ENCODE measurements around the gene PTPRE. TPM values are rescaled to one million over a fixed set of nuclear protein-coding genes. Genes with fewer than 3 reads are reported as not detected.

PTPRE gene
- total RNA-seq, 1 experiment from 2014 or later = 0.50 TPM

DNA sequence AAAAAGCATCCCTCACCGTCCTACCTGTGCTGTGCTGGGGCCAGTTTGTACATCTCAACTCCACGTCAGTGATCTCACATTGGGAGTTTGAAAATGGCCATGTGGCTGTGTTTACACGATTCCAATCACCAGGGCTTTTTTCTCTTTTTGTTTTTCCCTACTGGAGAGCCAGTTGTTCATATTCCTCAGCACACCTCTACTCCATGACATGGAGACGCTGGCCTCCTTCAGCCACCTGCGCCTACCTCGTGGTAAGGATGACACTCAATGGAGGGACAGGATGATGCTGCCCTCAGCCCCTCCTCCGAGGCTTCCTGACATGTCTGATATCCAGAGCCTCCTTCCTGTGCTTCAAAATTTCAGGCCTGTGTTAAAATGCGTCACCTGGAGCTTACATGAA is 24.5 kb upstream of the PTPRE start:
- no peak for DNase-seq
- Mint-ChIP-seq H3K36me3 (ENCODE audit: insufficient read depth, unreplicated experiment) (no peaks in the 10 kb centered on the region), H3K4me3 (ENCODE audit: unreplicated experiment) (no peak overlapping the region), H3K27ac (ENCODE audit: unreplicated experiment) (no peak overlapping the region), H3K4me1 (ENCODE audit: low read depth, unreplicated experiment) (no peaks in the 10 kb centered on the region), H3K27me3 (ENCODE audit: insufficient read depth, unreplicated experiment) (no peaks in the 10 kb centered on the region), H3K9me3 (ENCODE audit: unreplicated experiment) (no peaks in the 10 kb centered on the region)
- no TSS peak for BruUV-seq (replicated peaks)
- Histone ChIP-seq H3K9me3 (no peaks in the 10 kb centered on the region), H3K36me3 (ENCODE audit: control insufficient read depth, insufficient read depth, low read length) (no peaks in the 10 kb centered on the region), H3K4me1 (peaks cover 10% of the 10 kb centered on the region), H3K27me3 (replicated peaks; ENCODE audit: control insufficient read depth, insufficient read depth, low read length) (no peaks in the 10 kb centered on the region), H3K4me3 (ENCODE audit: low read depth, low read length) (no peak overlapping the region)
- ChIA-PET POLR2A (no interaction called here), CTCF (no interaction called here)
- TF ChIP-seq, protein P1, sequence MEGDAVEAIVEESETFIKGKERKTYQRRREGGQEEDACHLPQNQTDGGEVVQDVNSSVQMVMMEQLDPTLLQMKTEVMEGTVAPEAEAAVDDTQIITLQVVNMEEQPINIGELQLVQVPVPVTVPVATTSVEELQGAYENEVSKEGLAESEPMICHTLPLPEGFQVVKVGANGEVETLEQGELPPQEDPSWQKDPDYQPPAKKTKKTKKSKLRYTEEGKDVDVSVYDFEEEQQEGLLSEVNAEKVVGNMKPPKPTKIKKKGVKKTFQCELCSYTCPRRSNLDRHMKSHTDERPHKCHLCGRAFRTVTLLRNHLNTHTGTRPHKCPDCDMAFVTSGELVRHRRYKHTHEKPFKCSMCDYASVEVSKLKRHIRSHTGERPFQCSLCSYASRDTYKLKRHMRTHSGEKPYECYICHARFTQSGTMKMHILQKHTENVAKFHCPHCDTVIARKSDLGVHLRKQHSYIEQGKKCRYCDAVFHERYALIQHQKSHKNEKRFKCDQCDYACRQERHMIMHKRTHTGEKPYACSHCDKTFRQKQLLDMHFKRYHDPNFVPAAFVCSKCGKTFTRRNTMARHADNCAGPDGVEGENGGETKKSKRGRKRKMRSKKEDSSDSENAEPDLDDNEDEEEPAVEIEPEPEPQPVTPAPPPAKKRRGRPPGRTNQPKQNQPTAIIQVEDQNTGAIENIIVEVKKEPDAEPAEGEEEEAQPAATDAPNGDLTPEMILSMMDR (IDR thresholded peaks at IDR 0.05; ENCODE audit: insufficient read depth in 1 of 2, low read depth in 1 of 2, low read length in 1 of 2, severe bottlenecking in 1 of 2, unreplicated experiment in 1 of 2) = no peak
- intact Hi-C loops (cut with micrococcal nuclease; ENCODE audit: unreplicated experiment) = no loop called here

DNA sequence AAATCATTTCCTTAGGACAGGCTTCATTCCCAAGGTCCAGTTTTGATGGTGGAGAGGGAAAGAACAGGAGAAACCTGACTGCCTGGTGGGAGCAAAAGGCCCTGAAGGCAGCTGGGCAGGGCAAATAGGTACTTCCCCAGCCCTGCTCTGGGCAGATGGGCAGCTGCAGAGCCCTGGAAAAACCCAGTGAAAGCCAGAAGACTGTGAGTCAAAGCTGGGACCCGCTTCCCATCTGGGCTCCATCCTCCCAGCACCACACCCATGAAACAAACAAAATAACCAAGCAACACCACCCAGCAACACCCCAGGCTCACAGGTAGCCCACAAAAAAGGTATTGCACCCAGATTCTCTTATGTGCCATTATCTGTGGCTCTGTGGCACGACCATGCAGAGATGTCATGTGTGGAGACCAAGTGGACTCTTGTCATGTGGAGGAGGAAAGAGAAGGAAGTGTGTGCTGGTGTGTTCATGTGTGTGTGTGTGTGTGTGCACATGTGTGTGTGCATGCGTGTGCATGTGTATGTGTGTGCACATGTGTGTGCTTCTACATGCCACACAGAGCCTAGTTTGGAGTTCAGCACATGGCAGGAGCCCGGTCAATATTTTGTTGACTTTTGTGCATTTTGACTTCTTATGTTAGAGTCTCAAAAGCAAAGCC is 24.0 kb upstream of the PTPRE start:
- H3K27ac Mint-ChIP-seq (ENCODE audit: unreplicated experiment) = no peak overlapping the region
- intact Hi-C loops (cut with micrococcal nuclease; ENCODE audit: unreplicated experiment) = no loop called here
- no peaks in the 10 kb centered on the region for H3K4me1 Mint-ChIP-seq (ENCODE audit: low read depth, unreplicated experiment)
- TF ChIP-seq, protein P1 (IDR thresholded peaks at IDR 0.05; ENCODE audit: insufficient read depth in 1 of 2, low read depth in 1 of 2, low read length in 1 of 2, severe bottlenecking in 1 of 2, unreplicated experiment in 1 of 2) = no peak
- H3K36me3 Mint-ChIP-seq (ENCODE audit: insufficient read depth, unreplicated experiment) = no peaks in the 10 kb centered on the region
- no peak overlapping the region for H3K4me3 ChIP-seq (ENCODE audit: low read depth, low read length)
- CTCF ChIA-PET = no interaction called here
- no peaks in the 10 kb centered on the region for H3K27me3 ChIP-seq (replicated peaks; ENCODE audit: control insufficient read depth, insufficient read depth, low read length)
- POLR2A ChIA-PET = no interaction called here
- H3K27me3 Mint-ChIP-seq (ENCODE audit: insufficient read depth, unreplicated experiment) = no peaks in the 10 kb centered on the region
- H3K4me1 ChIP-seq = peaks cover 10% of the 10 kb centered on the region
- DNase-seq = no peak
- no peaks in the 10 kb centered on the region for H3K9me3 Mint-ChIP-seq (ENCODE audit: unreplicated experiment)
- H3K4me3 Mint-ChIP-seq (ENCODE audit: unreplicated experiment) = no peak overlapping the region
- no peaks in the 10 kb centered on the region for H3K36me3 ChIP-seq (ENCODE audit: control insufficient read depth, insufficient read depth, low read length)
- no peaks in the 10 kb centered on the region for H3K9me3 ChIP-seq
- no TSS peak for BruUV-seq (replicated peaks)

DNA sequence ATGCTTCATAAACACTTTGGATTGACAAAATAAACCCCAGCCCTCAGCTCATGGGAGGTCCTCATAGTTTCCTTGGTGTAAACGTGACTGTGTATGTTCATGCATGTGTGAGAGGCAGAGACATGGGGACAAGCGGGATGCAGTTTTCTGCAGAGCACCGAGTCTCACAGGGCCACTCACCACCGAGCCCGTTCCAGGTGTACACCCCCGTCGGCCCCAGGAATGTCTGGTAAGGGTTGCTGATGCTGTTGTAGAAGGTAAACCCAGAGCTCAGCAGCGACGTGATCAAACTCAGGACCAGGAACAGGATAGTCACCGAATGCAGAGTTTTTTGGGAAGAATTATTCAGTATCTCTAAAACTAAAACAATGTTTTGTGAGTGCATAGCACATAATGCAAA is 23.4 kb upstream of the PTPRE start:
- Mint-ChIP-seq H3K36me3 (ENCODE audit: insufficient read depth, unreplicated experiment) (no peaks in the 10 kb centered on the region), H3K9me3 (ENCODE audit: unreplicated experiment) (no peaks in the 10 kb centered on the region), H3K4me3 (ENCODE audit: unreplicated experiment) (no peak overlapping the region), H3K4me1 (ENCODE audit: low read depth, unreplicated experiment) (no peaks in the 10 kb centered on the region), H3K27me3 (ENCODE audit: insufficient read depth, unreplicated experiment) (no peaks in the 10 kb centered on the region), H3K27ac (ENCODE audit: unreplicated experiment) (no peak overlapping the region)
- intact Hi-C loops (cut with micrococcal nuclease; ENCODE audit: unreplicated experiment) = no loop called here
- no peaks in the 10 kb centered on the region for H3K36me3 ChIP-seq (ENCODE audit: control insufficient read depth, insufficient read depth, low read length)
- H3K4me3 ChIP-seq (ENCODE audit: low read depth, low read length) = no peak overlapping the region
- POLR2A ChIA-PET = no interaction called here
- CTCF ChIA-PET = no interaction called here
- DNase-seq = no peak
- H3K4me1 ChIP-seq = peaks cover 10% of the 10 kb centered on the region
- no peaks in the 10 kb centered on the region for H3K9me3 ChIP-seq
- no TSS peak for BruUV-seq (replicated peaks)
- no peaks in the 10 kb centered on the region for H3K27me3 ChIP-seq (replicated peaks; ENCODE audit: control insufficient read depth, insufficient read depth, low read length)
- TF ChIP-seq, protein P1 (IDR thresholded peaks at IDR 0.05; ENCODE audit: insufficient read depth in 1 of 2, low read depth in 1 of 2, low read length in 1 of 2, severe bottlenecking in 1 of 2, unreplicated experiment in 1 of 2) = no peak
